ENCODE data around the gene E2F2. TPM values are rescaled to one million over a fixed set of nuclear protein-coding genes. Genes with fewer than 3 reads are reported as not detected.

E2F2 gene
- polyA plus RNA-seq, 1 of the 3 experiments (the other 2 are of a cell fraction): 0.43 TPM

DNA sequence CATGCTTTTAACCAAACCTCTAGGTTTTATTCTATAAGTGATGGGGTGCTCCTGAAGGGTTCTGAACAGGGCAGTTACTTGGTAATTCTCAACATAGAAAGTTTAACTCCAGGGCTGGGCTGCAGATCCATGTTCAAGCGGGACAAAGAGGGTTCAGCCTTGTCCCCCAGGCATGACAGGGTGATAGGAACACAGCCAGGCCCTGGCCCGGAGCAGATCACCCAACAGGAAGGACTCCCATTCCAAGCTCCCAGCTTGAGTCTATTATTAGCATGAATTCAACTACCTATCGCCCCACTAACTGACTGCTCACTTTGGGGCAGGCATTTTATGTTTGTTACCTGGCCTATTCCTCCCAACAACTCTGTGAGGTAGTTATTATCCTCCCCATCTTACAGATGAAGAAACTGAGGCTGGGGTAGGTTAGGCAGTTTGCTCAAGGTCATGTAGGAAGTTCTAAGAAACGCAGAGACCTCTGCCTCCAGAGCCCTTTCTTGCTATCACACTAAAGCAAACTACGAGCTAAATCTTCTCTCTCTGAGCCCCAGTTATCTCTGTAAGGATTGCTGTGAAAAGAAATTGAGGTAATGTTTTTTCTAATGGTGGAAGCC, 61.6 kb downstream of the E2F2 start:
- DNase-seq: no peak
- H2AFZ ChIP-seq (ENCODE audit: low read depth): no peak overlapping the region
- CTCF ChIA-PET: interaction anchor here (1.6 kb wide), 1 partner anchor 28 kb away, joined by 3 read pairs; no protein-coding TSS in a partner anchor
- H3K36me3 ChIP-seq (replicated peaks in 1 of 2; ENCODE audit: control insufficient read depth in 1 of 2, insufficient read depth in 2 of 2, low read length in 1 of 2): no peaks in the 10 kb centered on the region
- POLR2A ChIA-PET: interaction anchor here (0.7 kb wide), 1 partner anchor 362 kb away, joined by 3 read pairs; no protein-coding TSS in a partner anchor
- no peak overlapping the region for H3K27ac ChIP-seq (ENCODE audit: low read depth in 2 of 2, low read length in 1 of 2)
- H3K4me2 ChIP-seq: no peak overlapping the region
- no peaks in the 10 kb centered on the region for H3K9me2 ChIP-seq
- 78% methylated on average over 5 of the region's 5 CpGs for whole genome bisulfite sequencing (ENCODE audit: low lambda C conversion rate)
- H3K9me3 ChIP-seq: no peaks in the 10 kb centered on the region
- H3F3A ChIP-seq (replicated peaks; ENCODE audit: insufficient read depth): no peaks in the 10 kb centered on the region
- H3K4me3 ChIP-seq (ENCODE audit: low read depth in 2 of 2, low read length in 1 of 2): no peak overlapping the region
- TF ChIP-seq NFIC (IDR thresholded peaks at IDR 0.05; ENCODE audit: borderline replicate concordance) (no peak), ELF1 (IDR thresholded peaks at IDR 0.05) (no peak), FOXM1 (IDR thresholded peaks at IDR 0.05; ENCODE audit: low read depth) (no peak), RXRA (IDR thresholded peaks at IDR 0.05; ENCODE audit: borderline replicate concordance, low read depth) (no peak), TEAD4 (IDR thresholded peaks at IDR 0.05; ENCODE audit: borderline replicate concordance, insufficient read depth) (no peak), SIN3A (IDR thresholded peaks at IDR 0.05; ENCODE audit: borderline replicate concordance, low read depth, low read length) (no peak), GATA2 (CRISPR knock-in tag; IDR thresholded peaks at IDR 0.05) (no peak), CHD2 (IDR thresholded peaks at IDR 0.05; ENCODE audit: low read length, partially characterized antibody) (no peak), RCOR1 (IDR thresholded peaks at IDR 0.05; ENCODE audit: low read length) (no peak), TAF1 (IDR thresholded peaks at IDR 0.05; ENCODE audit: borderline replicate concordance, low read depth, low read length) (no peak), EP300 (IDR thresholded peaks at IDR 0.05; ENCODE audit: borderline replicate concordance in 1 of 2, low read depth in 1 of 2, low read length in 1 of 2) (no peak), GABPA (IDR thresholded peaks at IDR 0.05; ENCODE audit: low read depth) (no peak)
- TF ChIP-seq, protein P1, sequence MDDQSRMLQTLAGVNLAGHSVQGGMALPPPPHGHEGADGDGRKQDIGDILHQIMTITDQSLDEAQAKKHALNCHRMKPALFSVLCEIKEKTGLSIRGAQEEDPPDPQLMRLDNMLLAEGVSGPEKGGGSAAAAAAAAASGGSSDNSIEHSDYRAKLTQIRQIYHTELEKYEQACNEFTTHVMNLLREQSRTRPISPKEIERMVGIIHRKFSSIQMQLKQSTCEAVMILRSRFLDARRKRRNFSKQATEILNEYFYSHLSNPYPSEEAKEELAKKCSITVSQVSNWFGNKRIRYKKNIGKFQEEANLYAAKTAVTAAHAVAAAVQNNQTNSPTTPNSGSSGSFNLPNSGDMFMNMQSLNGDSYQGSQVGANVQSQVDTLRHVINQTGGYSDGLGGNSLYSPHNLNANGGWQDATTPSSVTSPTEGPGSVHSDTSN (IDR thresholded peaks at IDR 0.05): no peak
- TF ChIP-seq, protein P2, sequence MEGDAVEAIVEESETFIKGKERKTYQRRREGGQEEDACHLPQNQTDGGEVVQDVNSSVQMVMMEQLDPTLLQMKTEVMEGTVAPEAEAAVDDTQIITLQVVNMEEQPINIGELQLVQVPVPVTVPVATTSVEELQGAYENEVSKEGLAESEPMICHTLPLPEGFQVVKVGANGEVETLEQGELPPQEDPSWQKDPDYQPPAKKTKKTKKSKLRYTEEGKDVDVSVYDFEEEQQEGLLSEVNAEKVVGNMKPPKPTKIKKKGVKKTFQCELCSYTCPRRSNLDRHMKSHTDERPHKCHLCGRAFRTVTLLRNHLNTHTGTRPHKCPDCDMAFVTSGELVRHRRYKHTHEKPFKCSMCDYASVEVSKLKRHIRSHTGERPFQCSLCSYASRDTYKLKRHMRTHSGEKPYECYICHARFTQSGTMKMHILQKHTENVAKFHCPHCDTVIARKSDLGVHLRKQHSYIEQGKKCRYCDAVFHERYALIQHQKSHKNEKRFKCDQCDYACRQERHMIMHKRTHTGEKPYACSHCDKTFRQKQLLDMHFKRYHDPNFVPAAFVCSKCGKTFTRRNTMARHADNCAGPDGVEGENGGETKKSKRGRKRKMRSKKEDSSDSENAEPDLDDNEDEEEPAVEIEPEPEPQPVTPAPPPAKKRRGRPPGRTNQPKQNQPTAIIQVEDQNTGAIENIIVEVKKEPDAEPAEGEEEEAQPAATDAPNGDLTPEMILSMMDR (IDR thresholded peaks at IDR 0.05): no peak
- TF ChIP-seq, protein P3, sequence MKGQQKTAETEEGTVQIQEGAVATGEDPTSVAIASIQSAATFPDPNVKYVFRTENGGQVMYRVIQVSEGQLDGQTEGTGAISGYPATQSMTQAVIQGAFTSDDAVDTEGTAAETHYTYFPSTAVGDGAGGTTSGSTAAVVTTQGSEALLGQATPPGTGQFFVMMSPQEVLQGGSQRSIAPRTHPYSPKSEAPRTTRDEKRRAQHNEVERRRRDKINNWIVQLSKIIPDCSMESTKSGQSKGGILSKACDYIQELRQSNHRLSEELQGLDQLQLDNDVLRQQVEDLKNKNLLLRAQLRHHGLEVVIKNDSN (IDR thresholded peaks at IDR 0.05; ENCODE audit: borderline replicate concordance, low read depth): no peak
- TF ChIP-seq, protein P4, sequence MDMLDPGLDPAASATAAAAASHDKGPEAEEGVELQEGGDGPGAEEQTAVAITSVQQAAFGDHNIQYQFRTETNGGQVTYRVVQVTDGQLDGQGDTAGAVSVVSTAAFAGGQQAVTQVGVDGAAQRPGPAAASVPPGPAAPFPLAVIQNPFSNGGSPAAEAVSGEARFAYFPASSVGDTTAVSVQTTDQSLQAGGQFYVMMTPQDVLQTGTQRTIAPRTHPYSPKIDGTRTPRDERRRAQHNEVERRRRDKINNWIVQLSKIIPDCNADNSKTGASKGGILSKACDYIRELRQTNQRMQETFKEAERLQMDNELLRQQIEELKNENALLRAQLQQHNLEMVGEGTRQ (IDR thresholded peaks at IDR 0.05; ENCODE audit: borderline replicate concordance, low read depth, low read length): no peak
- TF ChIP-seq, protein P5, sequence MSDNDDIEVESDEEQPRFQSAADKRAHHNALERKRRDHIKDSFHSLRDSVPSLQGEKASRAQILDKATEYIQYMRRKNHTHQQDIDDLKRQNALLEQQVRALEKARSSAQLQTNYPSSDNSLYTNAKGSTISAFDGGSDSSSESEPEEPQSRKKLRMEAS (IDR thresholded peaks at IDR 0.05; ENCODE audit: low read depth): no peak
- TF ChIP-seq, protein P6, sequence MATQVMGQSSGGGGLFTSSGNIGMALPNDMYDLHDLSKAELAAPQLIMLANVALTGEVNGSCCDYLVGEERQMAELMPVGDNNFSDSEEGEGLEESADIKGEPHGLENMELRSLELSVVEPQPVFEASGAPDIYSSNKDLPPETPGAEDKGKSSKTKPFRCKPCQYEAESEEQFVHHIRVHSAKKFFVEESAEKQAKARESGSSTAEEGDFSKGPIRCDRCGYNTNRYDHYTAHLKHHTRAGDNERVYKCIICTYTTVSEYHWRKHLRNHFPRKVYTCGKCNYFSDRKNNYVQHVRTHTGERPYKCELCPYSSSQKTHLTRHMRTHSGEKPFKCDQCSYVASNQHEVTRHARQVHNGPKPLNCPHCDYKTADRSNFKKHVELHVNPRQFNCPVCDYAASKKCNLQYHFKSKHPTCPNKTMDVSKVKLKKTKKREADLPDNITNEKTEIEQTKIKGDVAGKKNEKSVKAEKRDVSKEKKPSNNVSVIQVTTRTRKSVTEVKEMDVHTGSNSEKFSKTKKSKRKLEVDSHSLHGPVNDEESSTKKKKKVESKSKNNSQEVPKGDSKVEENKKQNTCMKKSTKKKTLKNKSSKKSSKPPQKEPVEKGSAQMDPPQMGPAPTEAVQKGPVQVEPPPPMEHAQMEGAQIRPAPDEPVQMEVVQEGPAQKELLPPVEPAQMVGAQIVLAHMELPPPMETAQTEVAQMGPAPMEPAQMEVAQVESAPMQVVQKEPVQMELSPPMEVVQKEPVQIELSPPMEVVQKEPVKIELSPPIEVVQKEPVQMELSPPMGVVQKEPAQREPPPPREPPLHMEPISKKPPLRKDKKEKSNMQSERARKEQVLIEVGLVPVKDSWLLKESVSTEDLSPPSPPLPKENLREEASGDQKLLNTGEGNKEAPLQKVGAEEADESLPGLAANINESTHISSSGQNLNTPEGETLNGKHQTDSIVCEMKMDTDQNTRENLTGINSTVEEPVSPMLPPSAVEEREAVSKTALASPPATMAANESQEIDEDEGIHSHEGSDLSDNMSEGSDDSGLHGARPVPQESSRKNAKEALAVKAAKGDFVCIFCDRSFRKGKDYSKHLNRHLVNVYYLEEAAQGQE (IDR thresholded peaks at IDR 0.05; ENCODE audit: low read depth, low read length): no peak
- H3K79me2 ChIP-seq (ENCODE audit: insufficient read depth): peaks cover 42% of the 10 kb centered on the region
- H3K9ac ChIP-seq: no peak overlapping the region
- no peaks in the 10 kb centered on the region for H3K27me3 ChIP-seq (ENCODE audit: insufficient read depth)
- H3K4me1 ChIP-seq (ENCODE audit: control insufficient read depth in 1 of 2, insufficient read depth in 2 of 2, low read depth in 1 of 2, low read length in 1 of 2): no peaks in the 10 kb centered on the region; a peak in 1 of 4 replicates
- H4K20me1 ChIP-seq (ENCODE audit: insufficient read depth): peaks cover 28% of the 10 kb centered on the region

All from SK-N-SH (cell line).